ENCODE results near the gene STX1A.

The STX1A gene

DNA sequence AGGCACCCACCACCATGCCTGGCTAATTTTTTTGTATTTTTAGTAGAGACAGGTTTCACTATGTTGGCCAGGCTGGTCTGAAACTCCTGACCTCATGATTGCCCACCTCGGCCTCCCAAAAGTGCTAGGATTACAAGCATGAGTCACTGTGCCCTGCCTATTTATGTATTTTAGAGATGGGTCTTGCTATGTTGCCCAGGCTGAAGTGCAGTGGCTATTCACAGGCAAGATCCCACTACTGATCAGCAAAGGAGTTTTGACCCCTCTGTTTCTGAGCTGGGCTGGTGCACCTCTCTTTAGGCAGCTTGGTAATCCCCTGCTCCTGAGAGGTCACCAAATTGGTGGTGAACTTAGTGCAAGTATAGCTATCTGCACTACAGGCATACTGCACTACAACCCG is 12.9 kb upstream of the STX1A start:
- Histone ChIP-seq H3K27me3 (ENCODE audit: insufficient read depth, low read depth, severe bottlenecking) (no peaks in the 10 kb centered on the region), H3K9me3 (ENCODE audit: severe bottlenecking) (no peaks in the 10 kb centered on the region), H3K36me3 (peaks cover 11% of the 10 kb centered on the region), H3K4me3 (ENCODE audit: low read depth, low read length) (no peak overlapping the region), H3K27ac (no peak overlapping the region)
- TF ChIP-seq, protein P1, sequence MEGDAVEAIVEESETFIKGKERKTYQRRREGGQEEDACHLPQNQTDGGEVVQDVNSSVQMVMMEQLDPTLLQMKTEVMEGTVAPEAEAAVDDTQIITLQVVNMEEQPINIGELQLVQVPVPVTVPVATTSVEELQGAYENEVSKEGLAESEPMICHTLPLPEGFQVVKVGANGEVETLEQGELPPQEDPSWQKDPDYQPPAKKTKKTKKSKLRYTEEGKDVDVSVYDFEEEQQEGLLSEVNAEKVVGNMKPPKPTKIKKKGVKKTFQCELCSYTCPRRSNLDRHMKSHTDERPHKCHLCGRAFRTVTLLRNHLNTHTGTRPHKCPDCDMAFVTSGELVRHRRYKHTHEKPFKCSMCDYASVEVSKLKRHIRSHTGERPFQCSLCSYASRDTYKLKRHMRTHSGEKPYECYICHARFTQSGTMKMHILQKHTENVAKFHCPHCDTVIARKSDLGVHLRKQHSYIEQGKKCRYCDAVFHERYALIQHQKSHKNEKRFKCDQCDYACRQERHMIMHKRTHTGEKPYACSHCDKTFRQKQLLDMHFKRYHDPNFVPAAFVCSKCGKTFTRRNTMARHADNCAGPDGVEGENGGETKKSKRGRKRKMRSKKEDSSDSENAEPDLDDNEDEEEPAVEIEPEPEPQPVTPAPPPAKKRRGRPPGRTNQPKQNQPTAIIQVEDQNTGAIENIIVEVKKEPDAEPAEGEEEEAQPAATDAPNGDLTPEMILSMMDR (IDR thresholded peaks at IDR 0.05; ENCODE audit: low read depth, low read length) = no peak
- no peak for DNase-seq

DNA sequence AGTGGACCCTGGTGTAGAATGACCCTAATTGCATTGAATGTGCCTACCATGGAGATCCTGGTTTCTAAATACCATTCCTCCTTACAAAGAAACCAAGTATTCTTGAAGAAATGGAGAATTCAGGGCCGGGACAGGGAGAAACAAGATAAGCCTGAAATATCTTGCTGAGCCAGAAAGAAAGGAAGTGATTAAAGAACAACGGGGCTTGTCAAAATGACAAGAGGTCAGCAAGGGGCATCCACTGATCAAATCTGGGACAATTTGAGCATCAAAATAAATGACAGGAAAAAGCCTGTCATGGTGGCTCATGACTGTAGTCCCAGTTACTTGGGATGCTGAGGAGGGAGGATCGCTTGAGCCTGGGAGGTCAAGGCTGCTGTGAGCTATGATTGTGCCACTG is 11.0 kb upstream of the STX1A start:
- H3K4me3 ChIP-seq (ENCODE audit: low read depth, low read length) = no peak overlapping the region
- H3K27me3 ChIP-seq (ENCODE audit: insufficient read depth, low read depth, severe bottlenecking) = no peaks in the 10 kb centered on the region
- DNase-seq = no peak
- H3K9me3 ChIP-seq (ENCODE audit: severe bottlenecking) = no peaks in the 10 kb centered on the region
- no peak overlapping the region for H3K27ac ChIP-seq
- TF ChIP-seq, protein P1 (IDR thresholded peaks at IDR 0.05; ENCODE audit: low read depth, low read length) = no peak
- H3K36me3 ChIP-seq = no peaks in the 10 kb centered on the region

DNA sequence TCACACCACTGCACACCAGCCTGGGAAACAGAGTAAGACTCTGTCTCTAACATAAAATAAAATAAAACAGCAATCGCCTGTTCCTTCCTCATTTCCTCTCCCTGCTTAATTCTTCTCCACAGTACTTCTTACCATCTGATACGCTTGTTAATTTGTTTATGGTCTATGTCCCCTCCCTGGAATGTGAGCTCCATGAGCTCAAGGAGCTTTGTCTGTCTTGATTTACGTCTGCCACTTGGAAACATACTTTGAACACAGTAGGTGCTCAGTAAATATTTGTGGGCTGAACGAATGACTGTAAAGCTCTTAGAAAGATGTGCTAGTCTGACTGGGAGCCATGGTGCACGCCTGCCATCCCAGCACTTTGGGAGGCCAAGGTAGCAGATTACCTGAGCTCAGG is 9.1 kb upstream of the STX1A start:
- DNase-seq = no peak
- no peak overlapping the region for H3K4me3 ChIP-seq (ENCODE audit: low read depth, low read length)
- no peak overlapping the region for H3K27ac ChIP-seq
- H3K36me3 ChIP-seq = no peaks in the 10 kb centered on the region
- no peaks in the 10 kb centered on the region for H3K27me3 ChIP-seq (ENCODE audit: insufficient read depth, low read depth, severe bottlenecking)
- TF ChIP-seq, protein P1 (IDR thresholded peaks at IDR 0.05; ENCODE audit: low read depth, low read length) = no peak
- no peaks in the 10 kb centered on the region for H3K9me3 ChIP-seq (ENCODE audit: severe bottlenecking)

DNA sequence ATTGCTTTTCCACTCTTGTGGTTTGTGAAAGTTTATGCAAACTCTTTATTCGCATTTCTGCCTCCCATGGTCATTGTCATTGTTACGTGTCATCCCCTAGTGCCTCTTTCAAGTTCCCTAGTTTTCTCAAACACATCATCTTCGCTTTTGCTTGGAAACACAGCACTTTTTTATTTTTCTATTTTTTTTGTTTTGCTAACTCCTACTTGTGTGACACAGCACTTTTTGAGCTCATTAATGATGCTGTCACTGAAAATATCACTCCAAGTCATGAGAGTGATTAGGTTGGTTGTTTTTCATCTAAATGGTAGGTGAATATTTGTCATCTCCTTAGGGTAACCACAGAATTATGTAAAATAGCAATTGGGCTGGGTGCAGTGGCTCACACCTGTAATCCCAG is 8.5 kb upstream of the STX1A start:
- no peak overlapping the region for H3K27ac ChIP-seq
- H3K27me3 ChIP-seq (ENCODE audit: insufficient read depth, low read depth, severe bottlenecking) = no peaks in the 10 kb centered on the region
- TF ChIP-seq, protein P1 (IDR thresholded peaks at IDR 0.05; ENCODE audit: low read depth, low read length) = no peak
- no peaks in the 10 kb centered on the region for H3K36me3 ChIP-seq
- no peaks in the 10 kb centered on the region for H3K9me3 ChIP-seq (ENCODE audit: severe bottlenecking)
- no peak for DNase-seq
- no peak overlapping the region for H3K4me3 ChIP-seq (ENCODE audit: low read depth, low read length)

DNA sequence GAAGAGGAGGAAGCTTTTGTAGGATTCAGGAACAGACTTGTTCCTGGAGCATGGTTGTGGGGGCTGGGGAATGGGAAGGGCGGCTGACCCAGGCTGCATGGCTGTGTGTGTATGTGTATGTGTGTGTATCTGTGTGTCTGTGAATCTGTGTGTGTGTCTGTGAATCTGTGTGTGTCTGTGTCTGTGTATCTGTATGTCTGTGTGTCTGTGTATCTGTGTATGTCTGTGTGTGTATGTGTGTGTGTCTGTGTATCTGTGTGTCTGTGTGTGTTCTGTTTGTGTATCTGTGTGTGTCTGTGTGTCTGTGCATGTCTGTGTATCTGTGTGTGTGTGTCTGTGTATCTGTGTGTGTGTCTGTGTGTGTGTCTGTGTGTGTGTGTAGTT is 6.6 kb upstream of the STX1A start:
- TF ChIP-seq, protein P1 (IDR thresholded peaks at IDR 0.05; ENCODE audit: low read depth, low read length) = no peak
- Histone ChIP-seq H3K9me3 (ENCODE audit: severe bottlenecking) (no peaks in the 10 kb centered on the region), H3K27me3 (ENCODE audit: insufficient read depth, low read depth, severe bottlenecking) (no peaks in the 10 kb centered on the region), H3K36me3 (no peaks in the 10 kb centered on the region), H3K4me3 (ENCODE audit: low read depth, low read length) (no peak overlapping the region), H3K27ac (no peak overlapping the region)
- DNase-seq = no peak

DNA sequence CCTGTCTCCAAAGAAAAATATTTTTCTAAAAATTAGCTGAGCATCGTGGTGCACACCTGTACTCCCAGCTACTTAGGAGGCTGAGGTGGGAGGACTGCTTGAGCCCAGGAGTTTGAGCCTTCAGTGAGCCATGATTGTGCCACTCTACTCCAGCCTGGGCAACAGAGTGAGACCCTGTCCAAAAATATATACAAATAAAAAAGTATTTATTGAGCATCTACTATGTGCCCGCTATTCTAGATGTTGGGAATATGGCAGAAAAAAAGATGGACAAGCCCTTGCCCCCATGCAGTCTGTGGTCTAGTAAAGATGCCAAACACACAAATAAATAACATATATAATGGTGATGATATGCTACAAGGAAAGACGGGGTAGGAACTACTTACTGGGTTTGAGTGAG is 4.3 kb upstream of the STX1A start:
- H3K36me3 ChIP-seq = no peaks in the 10 kb centered on the region
- H3K9me3 ChIP-seq (ENCODE audit: severe bottlenecking) = no peaks in the 10 kb centered on the region
- DNase-seq = no peak
- TF ChIP-seq, protein P1 (IDR thresholded peaks at IDR 0.05; ENCODE audit: low read depth, low read length) = no peak
- no peaks in the 10 kb centered on the region for H3K27me3 ChIP-seq (ENCODE audit: insufficient read depth, low read depth, severe bottlenecking)
- H3K27ac ChIP-seq = no peak overlapping the region
- H3K4me3 ChIP-seq (ENCODE audit: low read depth, low read length) = no peak overlapping the region
